DMS114 treated with DMSO at 0.1 percent for 48 hours (cell line): ENCODE data around the gene KIAA0232.

Experiments
- DNase-seq: peaks from one replicate; lab custom pipeline; 2025; ENCODE audit not compliant: unreplicated experiment; lab: John Stamatoyannopoulos, UW

The KIAA0232 gene

GRCh38 chr4:6848717-6849305 is 66.3 kb downstream of the KIAA0232 start:
- no peak for DNase-seq

GRCh38 chr4:6849691-6850090 is 67.2 kb downstream of the KIAA0232 start:
- no peak for DNase-seq

GRCh38 chr4:6851431-6851830 is 68.9 kb downstream of the KIAA0232 start:
- no peak for DNase-seq

- no peak for DNase-seq
Measured at GRCh38 chr4:6851962-6852361, 69.4 kb downstream of the KIAA0232 start.

- no peak for DNase-seq
Measured at GRCh38 chr4:6852582-6852981, 70.1 kb downstream of the KIAA0232 start.

GRCh38 chr4:6854098-6854744 is 71.7 kb downstream of the KIAA0232 start:
- DNase-seq, result no peak

- no peak for DNase-seq
Measured at GRCh38 chr4:6855692-6856297, 73.3 kb downstream of the KIAA0232 start.

- no peak for DNase-seq
Measured at GRCh38 chr4:6856391-6856790, 73.9 kb downstream of the KIAA0232 start.

- DNase-seq, result no peak
Measured at GRCh38 chr4:6857009-6857882, 74.7 kb downstream of the KIAA0232 start.

GRCh38 chr4:6858997-6859396 is 76.5 kb downstream of the KIAA0232 start:
- no peak for DNase-seq

- DNase-seq, result no peak
Measured at GRCh38 chr4:6859543-6859942, 77.0 kb downstream of the KIAA0232 start.

GRCh38 chr4:6868386-6868785 is 85.9 kb downstream of the KIAA0232 start:
- no peak for DNase-seq

- DNase-seq, result no peak
Measured at GRCh38 chr4:6869944-6870343, 87.4 kb downstream of the KIAA0232 start.

- no peak for DNase-seq
Measured at GRCh38 chr4:6873291-6873690, 90.8 kb downstream of the KIAA0232 start.

- DNase-seq, result peak; percentile 5
Measured at GRCh38 chr4:6873792-6874461, 91.4 kb downstream of the KIAA0232 start.

- no peak for DNase-seq
Measured at GRCh38 chr4:6874981-6875380, 92.5 kb downstream of the KIAA0232 start.

- no peak for DNase-seq
Measured at GRCh38 chr4:6875431-6875831, 92.9 kb downstream of the KIAA0232 start.

- DNase-seq, result no peak
Measured at GRCh38 chr4:6876440-6876839, 93.9 kb downstream of the KIAA0232 start.

- no peak for DNase-seq
Measured at GRCh38 chr4:6877067-6877466, 94.5 kb downstream of the KIAA0232 start.

- DNase-seq, result no peak
Measured at GRCh38 chr4:6878451-6879059, 96.0 kb downstream of the KIAA0232 start.

GRCh38 chr4:6880691-6881090 is 98.2 kb downstream of the KIAA0232 start:
- DNase-seq, result no peak
